Stomach smooth muscle (tissue), 2 donors: ENCODE data around the gene YPEL5.

ENCODE experiments used
- H3K27ac ChIP-seq: one replicate; pipeline ENCODE4 v1.7.0; 2013; ENCODE audit warnings: mild to moderate bottlenecking, low read length, inconsistent platforms
- H3K27me3 ChIP-seq, 2 donors: one replicate each; pipeline ENCODE4 v1.7.0; 2013; ENCODE audit warnings: low read length in 2 of 2; ENCODE audit not compliant: insufficient read depth in 2 of 2, control insufficient read depth in 1 of 2
- H3K36me3 ChIP-seq, 2 donors: one replicate each; pipeline ENCODE4 v1.7.0; 2013; ENCODE audit warnings: low read length in 2 of 2; ENCODE audit not compliant: control insufficient read depth in 2 of 2, insufficient read depth in 2 of 2
- H3K4me1 ChIP-seq: one replicate; pipeline ENCODE4 v1.7.0; 2013; ENCODE audit warnings: low read length; ENCODE audit not compliant: control insufficient read depth, insufficient read depth
- H3K4me3 ChIP-seq, 2 donors: one replicate each; pipeline ENCODE4 v1.7.0; 2013; ENCODE audit warnings: low read length in 2 of 2
- H3K9ac ChIP-seq, 2 donors: one replicate each; pipeline ENCODE4 v1.7.0; 2013; ENCODE audit warnings: low read length in 2 of 2, mild to moderate bottlenecking in 1 of 2
- H3K9me3 ChIP-seq, 2 donors: one replicate each; pipeline ENCODE4 v1.7.0; 2013; ENCODE audit warnings: low read length in 2 of 2; ENCODE audit not compliant: control insufficient read depth in 2 of 2
- donor health status: healthy.
- donor health status: Pancreatic carcinoma.

Gene YPEL5

DNA sequence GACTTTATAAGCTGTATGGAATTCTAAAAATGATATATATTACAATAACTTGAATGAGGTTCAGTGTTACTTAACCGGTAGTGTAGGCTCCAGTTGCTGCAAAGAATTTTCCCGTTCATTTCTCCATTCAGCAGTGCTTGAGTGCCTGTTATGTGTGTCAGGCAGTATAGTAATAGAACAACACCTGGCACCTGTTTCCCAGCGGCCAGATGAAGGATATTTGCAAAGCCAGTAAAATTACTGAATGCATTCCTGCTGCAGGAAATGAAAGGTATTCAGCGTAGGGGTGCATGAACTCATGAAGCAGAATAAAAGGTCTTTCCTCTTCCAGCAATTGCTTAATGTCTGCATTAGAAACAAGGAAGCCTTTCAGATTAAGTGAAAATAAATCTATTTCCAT, 18.8 kb downstream of the YPEL5 start:
- H3K36me3 ChIP-seq: no peaks in the 10 kb centered on the region
- H3K4me1 ChIP-seq: peaks cover 5% of the 10 kb centered on the region
- H3K9ac ChIP-seq: no peak overlapping the region
- no peaks in the 10 kb centered on the region for H3K9me3 ChIP-seq
- no peak overlapping the region for H3K4me3 ChIP-seq
- H3K27ac ChIP-seq: no peak overlapping the region
- H3K27me3 ChIP-seq: no peaks in the 10 kb centered on the region

DNA sequence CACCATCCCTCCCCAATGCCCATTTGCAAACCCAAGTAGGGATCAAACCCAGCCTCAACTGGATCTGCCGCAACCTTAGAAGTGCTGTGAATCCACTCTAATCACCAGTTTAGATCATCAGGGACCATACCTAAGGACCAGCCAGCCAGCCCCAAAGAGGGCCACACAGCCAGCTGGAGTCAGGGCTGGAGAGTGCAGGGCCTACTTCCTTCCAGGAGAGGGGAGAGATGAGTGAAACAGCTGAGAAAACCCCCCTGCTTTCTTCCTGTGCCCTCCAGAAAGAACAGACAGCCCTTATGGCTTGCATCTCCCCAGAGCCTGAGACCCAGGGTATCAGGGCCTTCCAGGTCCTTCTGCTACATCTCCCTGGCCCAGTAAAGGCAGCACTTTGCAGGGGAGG, 25.8 kb downstream of the YPEL5 start:
- no peak overlapping the region for H3K4me3 ChIP-seq
- H3K9me3 ChIP-seq: no peaks in the 10 kb centered on the region
- no peaks in the 10 kb centered on the region for H3K36me3 ChIP-seq
- H3K27ac ChIP-seq: no peak overlapping the region
- no peaks in the 10 kb centered on the region for H3K27me3 ChIP-seq
- no peak overlapping the region for H3K9ac ChIP-seq
- H3K4me1 ChIP-seq: peaks cover 2% of the 10 kb centered on the region

DNA sequence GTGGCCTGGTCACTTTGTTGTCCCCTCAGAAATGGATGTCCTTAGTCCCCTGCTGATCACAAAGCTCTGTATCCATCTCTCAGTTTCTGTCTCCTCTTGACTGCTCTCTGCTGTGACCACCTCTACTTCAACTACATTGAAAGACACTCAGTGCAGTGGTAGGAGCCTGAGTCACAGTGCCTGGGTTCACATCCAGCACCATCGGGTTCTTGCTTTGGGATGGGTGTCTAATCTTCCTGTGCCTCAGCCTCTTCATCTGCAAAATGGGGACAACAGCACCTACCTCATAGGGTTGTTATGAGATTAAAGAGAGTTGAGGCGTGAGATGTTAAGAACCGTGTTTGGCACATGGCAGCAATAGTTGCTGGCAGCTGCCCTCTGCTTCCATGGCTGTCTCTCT, 30.6 kb downstream of the YPEL5 start:
- H3K4me1 ChIP-seq: peaks cover 8% of the 10 kb centered on the region
- H3K4me3 ChIP-seq: no peak overlapping the region
- peaks cover 0 to 8% of the 10 kb centered on the region in 2 donors for H3K27me3 ChIP-seq
- no peak overlapping the region for H3K9ac ChIP-seq
- H3K36me3 ChIP-seq: no peaks in the 10 kb centered on the region
- no peak overlapping the region for H3K27ac ChIP-seq
- no peaks in the 10 kb centered on the region for H3K9me3 ChIP-seq

DNA sequence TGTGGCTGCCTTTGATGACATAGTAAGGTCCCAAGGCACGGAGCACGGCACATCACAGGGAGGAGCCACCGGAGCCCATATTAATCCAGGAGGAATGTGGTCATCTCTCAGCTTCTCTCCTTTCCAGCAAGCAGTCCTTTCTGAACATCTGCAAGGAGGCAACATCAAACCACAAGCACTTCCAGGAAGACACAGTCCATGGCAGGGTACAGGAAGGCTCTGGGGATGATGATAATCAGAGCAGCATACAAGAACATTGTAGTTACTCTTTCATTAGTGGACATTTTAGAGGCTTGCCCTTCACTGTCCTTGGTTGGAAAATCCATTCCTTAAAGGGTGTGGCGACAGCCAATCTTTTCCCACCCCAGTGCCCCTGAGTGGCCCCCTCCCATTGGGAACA, 31.1 kb downstream of the YPEL5 start:
- H3K27me3 ChIP-seq: peaks cover 0 to 8% of the 10 kb centered on the region in 2 donors
- H3K36me3 ChIP-seq: no peaks in the 10 kb centered on the region
- H3K9ac ChIP-seq: no peak overlapping the region
- H3K4me3 ChIP-seq: no peak overlapping the region
- H3K4me1 ChIP-seq: peaks cover 8% of the 10 kb centered on the region
- H3K9me3 ChIP-seq: no peaks in the 10 kb centered on the region
- H3K27ac ChIP-seq: no peak overlapping the region

DNA sequence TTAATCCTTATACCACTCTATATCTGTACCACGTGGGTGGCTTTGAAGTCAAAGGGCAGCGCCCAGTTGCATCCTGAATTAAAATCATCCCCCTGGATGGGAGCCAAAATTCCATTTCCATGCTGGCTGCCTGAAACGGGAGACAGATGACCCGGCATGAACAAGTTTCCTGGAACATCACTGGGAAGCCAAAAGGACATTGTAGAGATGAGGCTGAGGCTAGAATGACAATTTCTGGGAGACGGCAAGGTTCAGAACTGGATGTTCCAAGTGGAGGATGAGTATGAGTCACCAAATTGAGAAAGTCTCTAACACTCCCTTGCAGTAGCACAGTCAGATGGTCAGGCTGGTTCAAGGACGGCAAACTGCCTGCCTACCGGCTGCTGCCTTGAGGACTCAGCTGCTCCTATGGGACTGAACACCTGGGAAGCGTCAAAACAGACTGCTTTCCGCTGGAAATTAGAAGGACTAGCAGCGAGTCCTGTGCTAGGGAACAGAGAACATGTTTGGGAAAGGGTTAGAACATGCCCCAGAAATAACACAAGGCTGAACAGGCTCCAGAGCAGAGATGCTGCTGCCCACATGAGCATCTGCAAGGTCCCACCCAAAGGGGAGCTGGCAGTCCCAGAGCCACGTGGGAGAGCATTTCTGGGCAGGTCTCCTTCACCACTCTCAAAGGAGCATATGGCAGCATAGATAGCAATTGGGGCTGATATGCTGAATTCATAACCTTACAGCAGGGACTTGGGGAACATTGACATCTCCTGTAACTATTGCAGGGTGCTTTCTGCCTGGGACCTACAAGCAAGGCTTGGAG, 32.0 kb downstream of the YPEL5 start:
- Histone ChIP-seq H3K4me3 (no peak overlapping the region), H3K27me3 (peaks cover 0 to 8% of the 10 kb centered on the region in 2 donors), H3K9me3 (no peaks in the 10 kb centered on the region), H3K27ac (peak overlapping the region; percentile 18), H3K4me1 (peaks cover 8% of the 10 kb centered on the region), H3K9ac (no peak overlapping the region), H3K36me3 (no peaks in the 10 kb centered on the region)

DNA sequence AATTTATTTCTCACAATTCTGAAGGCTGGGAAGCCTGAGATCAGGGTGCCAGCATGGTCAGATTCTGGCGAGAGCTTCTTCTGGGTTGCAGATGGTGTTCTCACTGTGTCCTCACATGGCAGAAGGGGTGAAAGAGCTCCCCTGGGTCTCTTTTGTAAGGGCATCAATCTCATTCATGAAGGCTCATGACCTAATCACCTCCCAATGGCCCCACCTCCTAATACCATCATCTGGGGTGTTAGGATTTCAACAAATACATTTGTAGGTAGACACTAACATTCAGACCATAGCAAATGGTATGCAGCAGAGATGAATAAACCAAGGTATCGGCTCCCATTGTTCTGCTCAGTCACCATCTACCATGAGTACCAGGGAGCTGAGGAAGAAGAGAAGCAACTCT, 32.7 kb downstream of the YPEL5 start:
- Histone ChIP-seq H3K27me3 (peaks cover 0 to 8% of the 10 kb centered on the region in 2 donors), H3K4me3 (no peak overlapping the region), H3K4me1 (peaks cover 8% of the 10 kb centered on the region), H3K9ac (no peak overlapping the region), H3K27ac (no peak overlapping the region), H3K36me3 (no peaks in the 10 kb centered on the region), H3K9me3 (no peaks in the 10 kb centered on the region)

DNA sequence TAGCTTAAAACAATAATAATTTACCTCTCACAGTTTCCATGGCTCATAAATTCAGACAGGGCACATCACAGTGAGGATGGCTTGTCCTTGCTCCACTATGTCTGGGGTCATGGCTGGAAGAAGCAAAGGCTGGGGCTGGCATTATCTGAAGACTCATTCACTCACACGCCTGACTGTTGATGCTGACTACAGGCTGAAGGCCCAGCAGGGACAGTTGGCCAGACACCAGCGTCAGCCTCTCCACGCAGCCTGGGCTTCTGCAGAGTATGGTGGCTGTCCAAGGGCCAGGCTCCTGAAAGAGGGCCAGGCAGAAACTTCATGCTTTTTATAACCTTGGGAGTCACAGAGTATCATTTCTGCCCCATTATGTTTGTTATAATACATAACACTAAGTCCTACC, 33.4 kb downstream of the YPEL5 start:
- peaks cover 8% of the 10 kb centered on the region for H3K4me1 ChIP-seq
- no peaks in the 10 kb centered on the region for H3K36me3 ChIP-seq
- no peak overlapping the region for H3K9ac ChIP-seq
- H3K27me3 ChIP-seq: peaks cover 0 to 8% of the 10 kb centered on the region in 2 donors
- no peak overlapping the region for H3K27ac ChIP-seq
- no peak overlapping the region for H3K4me3 ChIP-seq
- no peaks in the 10 kb centered on the region for H3K9me3 ChIP-seq

DNA sequence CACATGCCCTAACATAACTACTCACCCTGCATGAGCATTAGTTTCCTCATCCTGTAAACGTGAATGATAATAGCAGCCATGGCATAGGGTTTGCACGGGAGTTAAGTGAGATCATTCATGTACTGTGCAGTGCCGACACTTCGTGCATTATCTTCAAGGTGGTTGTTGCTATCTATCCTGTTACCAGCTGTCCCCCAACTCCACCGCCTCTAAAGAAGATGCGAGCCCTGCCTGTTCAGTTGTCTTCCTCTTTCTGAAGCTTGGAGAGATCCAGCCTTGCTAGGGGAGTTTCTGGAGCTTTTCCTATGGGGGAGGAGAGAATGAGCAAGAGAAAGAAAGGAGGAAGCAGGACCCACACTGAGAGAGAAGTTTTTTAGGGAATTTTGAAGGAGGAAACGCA, 34.4 kb downstream of the YPEL5 start:
- Histone ChIP-seq H3K9ac (no peak overlapping the region), H3K27me3 (peaks cover 0 to 8% of the 10 kb centered on the region in 2 donors), H3K9me3 (no peaks in the 10 kb centered on the region), H3K4me3 (no peak overlapping the region), H3K4me1 (peaks cover 8% of the 10 kb centered on the region), H3K27ac (no peak overlapping the region), H3K36me3 (no peaks in the 10 kb centered on the region)

DNA sequence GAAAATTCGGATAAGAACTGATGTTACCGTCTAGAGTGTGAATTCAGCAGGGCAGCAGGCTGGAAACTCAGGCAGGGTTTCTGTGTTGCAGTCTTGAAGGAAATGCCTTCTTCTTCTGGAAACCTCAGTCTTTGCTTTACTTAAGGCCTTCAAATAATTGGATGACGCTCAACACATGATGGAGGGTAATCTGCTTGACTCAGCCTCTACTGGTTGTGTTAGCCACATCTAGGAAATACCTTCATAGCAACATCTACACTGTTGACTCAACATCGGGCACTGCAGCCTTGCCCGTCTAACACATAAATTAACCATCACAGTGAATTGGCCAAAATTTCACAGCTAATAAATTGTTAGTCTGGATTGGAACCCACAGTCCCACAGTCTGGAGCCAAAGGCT, 37.2 kb downstream of the YPEL5 start:
- H3K27ac ChIP-seq: no peak overlapping the region
- no peaks in the 10 kb centered on the region for H3K36me3 ChIP-seq
- H3K9me3 ChIP-seq: no peaks in the 10 kb centered on the region
- no peak overlapping the region for H3K9ac ChIP-seq
- peaks cover 3% of the 10 kb centered on the region for H3K4me1 ChIP-seq
- H3K27me3 ChIP-seq: peaks cover 0 to 2% of the 10 kb centered on the region in 2 donors
- no peak overlapping the region for H3K4me3 ChIP-seq

DNA sequence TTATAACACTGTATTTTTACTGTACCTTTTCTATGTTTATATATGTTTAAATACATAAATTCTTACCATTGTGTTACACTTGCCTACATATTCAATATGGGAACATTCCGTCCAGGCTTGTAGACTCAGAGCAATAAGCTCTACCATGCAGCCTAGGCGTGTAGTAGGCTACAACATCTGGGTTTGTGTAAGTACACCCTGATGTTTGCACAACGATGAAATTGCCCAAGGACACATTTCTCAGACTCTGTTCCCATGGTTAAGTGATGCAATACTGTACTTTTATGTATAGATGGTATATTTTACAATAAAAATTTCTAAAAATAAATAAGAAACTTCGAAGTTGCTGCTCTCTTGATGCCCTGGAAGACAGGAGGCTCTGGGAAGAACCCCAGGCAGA, 38.4 kb downstream of the YPEL5 start:
- H3K9ac ChIP-seq: no peak overlapping the region
- no peak overlapping the region for H3K4me3 ChIP-seq
- no peaks in the 10 kb centered on the region for H3K9me3 ChIP-seq
- no peaks in the 10 kb centered on the region for H3K27me3 ChIP-seq
- H3K27ac ChIP-seq: no peak overlapping the region
- H3K4me1 ChIP-seq: no peaks in the 10 kb centered on the region
- H3K36me3 ChIP-seq: no peaks in the 10 kb centered on the region

DNA sequence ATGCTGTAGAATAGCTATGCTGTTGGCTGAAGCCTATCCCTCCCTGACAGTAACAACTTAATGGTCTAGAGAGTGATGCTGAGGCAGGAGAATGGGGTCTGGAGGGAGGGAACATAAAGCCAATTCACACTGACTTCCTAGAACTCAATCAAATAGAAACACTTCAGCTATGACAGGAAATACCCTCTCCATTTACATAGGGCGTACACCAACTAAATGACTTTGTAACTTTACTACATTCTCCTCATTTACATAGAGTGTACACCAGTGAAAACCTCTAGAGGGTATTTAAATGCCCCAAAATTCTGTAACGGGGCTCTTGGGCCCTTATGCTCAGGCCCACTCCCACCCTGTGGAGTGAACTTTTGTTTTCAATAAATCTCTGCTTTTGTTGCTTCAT, 41.5 kb downstream of the YPEL5 start:
- no peaks in the 10 kb centered on the region for H3K4me1 ChIP-seq
- H3K27ac ChIP-seq: no peak overlapping the region
- no peak overlapping the region for H3K9ac ChIP-seq
- H3K9me3 ChIP-seq: no peaks in the 10 kb centered on the region
- H3K27me3 ChIP-seq: no peaks in the 10 kb centered on the region
- H3K36me3 ChIP-seq: no peaks in the 10 kb centered on the region
- no peak overlapping the region for H3K4me3 ChIP-seq
